HepG2 (cell line): ENCODE data around the gene RANBP3. TPM values are rescaled to one million over a fixed set of nuclear protein-coding genes. Genes with fewer than 3 reads are reported as not detected.

ENCODE experiments used
- AKAP8 ChIP-seq: sonication (generic); formaldehyde crosslinking; IDR thresholded peaks from 2 replicates; pipeline ENCODE4 v1.5.1; 2020; ENCODE audit warnings: mild to moderate bottlenecking, missing genetic modification reagents
- CEBPB ChIP-seq: IDR thresholded peaks from 2 replicates; pipeline ENCODE4 v1.6.1; 2011; ENCODE audit warnings: low read depth, low read length, improper control_type of control experiment, borderline replicate concordance
- JARID2 ChIP-seq: sonication (generic); formaldehyde crosslinking; IDR thresholded peaks from 2 replicates; pipeline ENCODE4 v1.8.1; 2023; ENCODE audit warnings: missing genetic modification reagents, inconsistent platforms; ENCODE audit not compliant: insufficient replicate concordance
- KAT7 ChIP-seq: IDR thresholded peaks from 2 replicates; pipeline ENCODE4 v1.6.1; 2018; ENCODE audit warnings: borderline replicate concordance, missing compliant biosample characterization
- MBNL3 ChIP-seq: fragments of 250-450 bp; sonication (Bioruptor Pico); conservative IDR thresholded peaks from 2 replicates; pipeline ENCODE4 v1.8.0; 2022; ENCODE audit warnings: mild to moderate bottlenecking, inconsistent platforms
- POGZ ChIP-seq: sonication (generic); formaldehyde crosslinking; IDR thresholded peaks from 2 replicates; pipeline ENCODE4 v1.4.0; 2020; ENCODE audit warnings: mild to moderate bottlenecking, missing genetic modification reagents
- RFXANK ChIP-seq: IDR thresholded peaks from 2 replicates; pipeline ENCODE4 v1.6.1; 2016
- SIN3A ChIP-seq: IDR thresholded peaks from 2 replicates; pipeline ENCODE4 v1.6.1; 2011; ENCODE audit warnings: low read depth, mild to moderate bottlenecking, control low read depth, low read length, borderline replicate concordance
- SIN3B ChIP-seq: fragments of 150-350 bp; IDR thresholded peaks from 2 replicates; pipeline ENCODE4 v1.6.1; 2014; ENCODE audit warnings: low read length
- SMC3 ChIP-seq: IDR thresholded peaks from 2 replicates; pipeline ENCODE4 v1.6.1; 2011; ENCODE audit warnings: low read length, improper control_type of control experiment
- SP140L ChIP-seq: sonication (generic); formaldehyde crosslinking; IDR thresholded peaks from 2 replicates; pipeline ENCODE4 v1.4.0; 2020; ENCODE audit warnings: missing genetic modification reagents, borderline replicate concordance
- TGIF2 ChIP-seq: IDR thresholded peaks from 2 replicates; pipeline ENCODE4 v1.6.1; 2016; ENCODE audit warnings: control low read depth, missing compliant biosample characterization
- ZFP1 ChIP-seq: IDR thresholded peaks from 2 replicates; pipeline ENCODE4 v1.6.1; 2016
- ZFY ChIP-seq: sonication (generic); formaldehyde crosslinking; IDR thresholded peaks from 2 replicates; pipeline ENCODE4 v1.4.0; 2020; ENCODE audit warnings: missing genetic modification reagents
- ZNF557 ChIP-seq: sonication (generic); formaldehyde crosslinking; IDR thresholded peaks from 2 replicates; pipeline ENCODE4 v1.4.0; 2020; ENCODE audit warnings: missing genetic modification reagents
- ZNF816 ChIP-seq: sonication (generic); formaldehyde crosslinking; IDR thresholded peaks from 2 replicates; pipeline ENCODE4 v1.8.0; 2022; ENCODE audit warnings: missing genetic modification reagents, mild to moderate bottlenecking, borderline replicate concordance
- polyA plus RNA-seq, 8 experiments: library from polyadenylated mRNA; depleted of rRNA in 3 of 8; stranded (reverse) in 7 of 8; unstranded in 1 of 8; fragments of >200 nt; fragmentation: Illumina TruSeq in 4 of 8; extraction: Trizol in 4 of 8; gene quantifications; 2 replicates each; pipeline versions ENCODE4 v1.2.1 to v1.2.3, GENCODE V29; 2011 to 2016; ENCODE audit warnings: low read depth in 4 of 8, missing spikeins in 1 of 8, mixed read lengths in 1 of 8; ENCODE audit not compliant: insufficient read depth in 1 of 8
- total RNA-seq, 5 experiments: library from RNA; depleted of rRNA; stranded (reverse); fragments of >200 nt; fragmentation: Illumina TruSeq; extraction: Trizol; gene quantifications; 2 replicates each; pipeline ENCODE4 v1.2.3, GENCODE V29; 2016; ENCODE audit warnings: low read depth in 1 of 5
- TF ChIP-seq, protein P1 (sequence below): sonication (generic); formaldehyde crosslinking; IDR thresholded peaks from 2 replicates; pipeline ENCODE4 v1.4.0; 2020; ENCODE audit warnings: mild to moderate bottlenecking, missing genetic modification reagents
- TF ChIP-seq, protein P2 (sequence below): sonication (generic); formaldehyde crosslinking; conservative IDR thresholded peaks from 2 replicates; pipeline ENCODE4 v1.4.0; 2020; ENCODE audit warnings: missing genetic modification reagents
- TF ChIP-seq, protein P3 (sequence below): sonication (generic); formaldehyde crosslinking; IDR thresholded peaks from 2 replicates; pipeline ENCODE4 v1.4.0; 2020; ENCODE audit warnings: mild to moderate bottlenecking, missing genetic modification reagents
- TF ChIP-seq, protein P4 (sequence below): sonication (generic); formaldehyde crosslinking; IDR thresholded peaks from 2 replicates; pipeline ENCODE4 v1.5.0; 2020; ENCODE audit warnings: mild to moderate bottlenecking, missing genetic modification reagents, borderline replicate concordance

Gene RANBP3
- total and polyA plus RNA-seq, 2 of the 13 experiments (the other 11 are each of a cell fraction or from before 2014, with no cell fraction given), result 39.5 to 149 TPM

DNA sequence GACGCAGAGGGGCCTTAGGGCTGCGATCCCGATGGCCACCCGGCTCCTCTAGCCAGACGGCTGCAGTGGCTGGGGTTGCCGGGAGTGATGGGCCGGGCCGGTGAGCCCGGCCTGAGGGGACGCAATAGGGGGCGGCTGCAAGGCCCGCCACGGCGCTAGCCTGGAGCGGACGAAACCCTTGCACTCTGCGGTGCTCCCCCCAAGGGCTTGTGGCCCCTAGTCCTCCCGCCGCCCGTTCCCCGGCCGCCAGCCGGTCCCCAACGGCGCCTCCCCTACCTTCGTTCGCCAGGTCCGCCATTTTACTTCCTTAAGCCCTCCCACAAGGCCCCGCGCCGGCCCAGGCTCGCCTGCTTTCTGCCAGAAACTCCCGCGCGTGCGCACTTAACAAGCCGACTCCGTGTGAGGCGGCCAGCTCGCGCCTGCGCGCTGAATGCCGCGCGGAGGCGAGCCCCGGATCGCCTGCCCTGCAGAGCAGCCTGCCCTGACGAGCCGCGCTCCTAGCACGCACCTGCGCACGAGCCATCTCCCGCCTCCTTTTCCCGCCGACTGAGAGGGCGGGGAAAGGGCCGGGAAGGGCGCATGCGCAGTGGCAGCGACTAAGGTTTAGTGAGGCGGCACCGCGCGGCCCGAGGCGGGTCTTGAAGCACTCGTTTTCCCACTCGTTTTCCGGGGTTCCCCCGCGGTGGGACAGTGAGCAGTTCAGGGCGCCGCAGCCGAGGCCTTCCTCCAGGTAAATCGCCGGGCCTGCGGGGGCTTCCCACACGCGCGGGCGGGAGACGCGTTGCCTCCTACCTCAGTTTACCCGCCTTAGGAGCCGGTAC, at the start of gene RANBP3 (continued):
- TF ChIP-seq, protein P1, sequence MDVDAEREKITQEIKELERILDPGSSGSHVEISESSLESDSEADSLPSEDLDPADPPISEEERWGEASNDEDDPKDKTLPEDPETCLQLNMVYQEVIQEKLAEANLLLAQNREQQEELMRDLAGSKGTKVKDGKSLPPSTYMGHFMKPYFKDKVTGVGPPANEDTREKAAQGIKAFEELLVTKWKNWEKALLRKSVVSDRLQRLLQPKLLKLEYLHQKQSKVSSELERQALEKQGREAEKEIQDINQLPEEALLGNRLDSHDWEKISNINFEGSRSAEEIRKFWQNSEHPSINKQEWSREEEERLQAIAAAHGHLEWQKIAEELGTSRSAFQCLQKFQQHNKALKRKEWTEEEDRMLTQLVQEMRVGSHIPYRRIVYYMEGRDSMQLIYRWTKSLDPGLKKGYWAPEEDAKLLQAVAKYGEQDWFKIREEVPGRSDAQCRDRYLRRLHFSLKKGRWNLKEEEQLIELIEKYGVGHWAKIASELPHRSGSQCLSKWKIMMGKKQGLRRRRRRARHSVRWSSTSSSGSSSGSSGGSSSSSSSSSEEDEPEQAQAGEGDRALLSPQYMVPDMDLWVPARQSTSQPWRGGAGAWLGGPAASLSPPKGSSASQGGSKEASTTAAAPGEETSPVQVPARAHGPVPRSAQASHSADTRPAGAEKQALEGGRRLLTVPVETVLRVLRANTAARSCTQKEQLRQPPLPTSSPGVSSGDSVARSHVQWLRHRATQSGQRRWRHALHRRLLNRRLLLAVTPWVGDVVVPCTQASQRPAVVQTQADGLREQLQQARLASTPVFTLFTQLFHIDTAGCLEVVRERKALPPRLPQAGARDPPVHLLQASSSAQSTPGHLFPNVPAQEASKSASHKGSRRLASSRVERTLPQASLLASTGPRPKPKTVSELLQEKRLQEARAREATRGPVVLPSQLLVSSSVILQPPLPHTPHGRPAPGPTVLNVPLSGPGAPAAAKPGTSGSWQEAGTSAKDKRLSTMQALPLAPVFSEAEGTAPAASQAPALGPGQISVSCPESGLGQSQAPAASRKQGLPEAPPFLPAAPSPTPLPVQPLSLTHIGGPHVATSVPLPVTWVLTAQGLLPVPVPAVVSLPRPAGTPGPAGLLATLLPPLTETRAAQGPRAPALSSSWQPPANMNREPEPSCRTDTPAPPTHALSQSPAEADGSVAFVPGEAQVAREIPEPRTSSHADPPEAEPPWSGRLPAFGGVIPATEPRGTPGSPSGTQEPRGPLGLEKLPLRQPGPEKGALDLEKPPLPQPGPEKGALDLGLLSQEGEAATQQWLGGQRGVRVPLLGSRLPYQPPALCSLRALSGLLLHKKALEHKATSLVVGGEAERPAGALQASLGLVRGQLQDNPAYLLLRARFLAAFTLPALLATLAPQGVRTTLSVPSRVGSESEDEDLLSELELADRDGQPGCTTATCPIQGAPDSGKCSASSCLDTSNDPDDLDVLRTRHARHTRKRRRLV (CRISPR knock-in tag), result peak; percentile 99
- TF ChIP-seq, protein P2, sequence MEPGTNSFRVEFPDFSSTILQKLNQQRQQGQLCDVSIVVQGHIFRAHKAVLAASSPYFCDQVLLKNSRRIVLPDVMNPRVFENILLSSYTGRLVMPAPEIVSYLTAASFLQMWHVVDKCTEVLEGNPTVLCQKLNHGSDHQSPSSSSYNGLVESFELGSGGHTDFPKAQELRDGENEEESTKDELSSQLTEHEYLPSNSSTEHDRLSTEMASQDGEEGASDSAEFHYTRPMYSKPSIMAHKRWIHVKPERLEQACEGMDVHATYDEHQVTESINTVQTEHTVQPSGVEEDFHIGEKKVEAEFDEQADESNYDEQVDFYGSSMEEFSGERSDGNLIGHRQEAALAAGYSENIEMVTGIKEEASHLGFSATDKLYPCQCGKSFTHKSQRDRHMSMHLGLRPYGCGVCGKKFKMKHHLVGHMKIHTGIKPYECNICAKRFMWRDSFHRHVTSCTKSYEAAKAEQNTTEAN, result peak; percentile 100
- no peak for TF ChIP-seq SMC3
- TF ChIP-seq ZNF816 (CRISPR knock-in tag), result peak; percentile 100
- TF ChIP-seq SIN3B, result peak; percentile 70; the same call in 1 of the 2 replicates
- no peak for TF ChIP-seq CEBPB
- TF ChIP-seq SIN3A, result peak; percentile 33; the same call in 1 of the 2 replicates
- TF ChIP-seq, protein P3, sequence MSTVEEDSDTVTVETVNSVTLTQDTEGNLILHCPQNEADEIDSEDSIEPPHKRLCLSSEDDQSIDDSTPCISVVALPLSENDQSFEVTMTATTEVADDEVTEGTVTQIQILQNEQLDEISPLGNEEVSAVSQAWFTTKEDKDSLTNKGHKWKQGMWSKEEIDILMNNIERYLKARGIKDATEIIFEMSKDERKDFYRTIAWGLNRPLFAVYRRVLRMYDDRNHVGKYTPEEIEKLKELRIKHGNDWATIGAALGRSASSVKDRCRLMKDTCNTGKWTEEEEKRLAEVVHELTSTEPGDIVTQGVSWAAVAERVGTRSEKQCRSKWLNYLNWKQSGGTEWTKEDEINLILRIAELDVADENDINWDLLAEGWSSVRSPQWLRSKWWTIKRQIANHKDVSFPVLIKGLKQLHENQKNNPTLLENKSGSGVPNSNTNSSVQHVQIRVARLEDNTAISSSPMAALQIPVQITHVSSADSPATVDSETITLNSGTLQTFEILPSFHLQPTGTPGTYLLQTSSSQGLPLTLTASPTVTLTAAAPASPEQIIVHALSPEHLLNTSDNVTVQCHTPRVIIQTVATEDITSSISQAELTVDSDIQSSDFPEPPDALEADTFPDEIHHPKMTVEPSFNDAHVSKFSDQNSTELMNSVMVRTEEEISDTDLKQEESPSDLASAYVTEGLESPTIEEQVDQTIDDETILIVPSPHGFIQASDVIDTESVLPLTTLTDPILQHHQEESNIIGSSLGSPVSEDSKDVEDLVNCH, result peak; percentile 99
- TF ChIP-seq SP140L (CRISPR knock-in tag), result peak; percentile 99; the same call in 1 of the 2 replicates
- peak; percentile 95 for TF ChIP-seq RFXANK (CRISPR knock-in tag)
- TF ChIP-seq AKAP8 (CRISPR knock-in tag), result peak; percentile 99
- TF ChIP-seq ZFP1 (CRISPR knock-in tag), result peak; percentile 98
- no peak; the same call in 1 of the 2 replicates for TF ChIP-seq POGZ (CRISPR knock-in tag)
- peak; percentile 99 for TF ChIP-seq TGIF2 (CRISPR knock-in tag)
- TF ChIP-seq, protein P4, sequence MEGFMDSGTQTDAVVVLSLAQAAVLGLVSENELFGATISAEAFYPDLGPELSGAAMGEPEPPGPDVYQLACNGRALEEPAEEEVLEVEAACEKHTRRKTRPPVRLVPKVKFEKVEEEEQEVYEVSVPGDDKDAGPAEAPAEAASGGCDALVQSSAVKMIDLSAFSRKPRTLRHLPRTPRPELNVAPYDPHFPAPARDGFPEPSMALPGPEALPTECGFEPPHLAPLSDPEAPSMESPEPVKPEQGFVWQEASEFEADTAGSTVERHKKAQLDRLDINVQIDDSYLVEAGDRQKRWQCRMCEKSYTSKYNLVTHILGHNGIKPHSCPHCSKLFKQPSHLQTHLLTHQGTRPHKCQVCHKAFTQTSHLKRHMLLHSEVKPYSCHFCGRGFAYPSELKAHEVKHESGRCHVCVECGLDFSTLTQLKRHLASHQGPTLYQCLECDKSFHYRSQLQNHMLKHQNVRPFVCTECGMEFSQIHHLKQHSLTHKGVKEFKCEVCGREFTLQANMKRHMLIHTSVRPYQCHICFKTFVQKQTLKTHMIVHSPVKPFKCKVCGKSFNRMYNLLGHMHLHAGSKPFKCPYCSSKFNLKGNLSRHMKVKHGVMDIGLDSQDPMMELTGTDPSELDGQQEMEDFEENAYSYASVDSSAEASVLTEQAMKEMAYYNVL, result peak; percentile 88
- peak; percentile 98 for TF ChIP-seq JARID2 (CRISPR knock-in tag)
- peak; percentile 100 for TF ChIP-seq ZNF557 (CRISPR knock-in tag)
- peak; percentile 89 for TF ChIP-seq ZFY
- TF ChIP-seq KAT7, result peak; percentile 67; the same call in 1 of the 2 replicates
- TF ChIP-seq MBNL3, result no peak
